Fibroblast of villous mesenchyme (primary cell): ENCODE measurements around the gene MRPL49. TPM values are rescaled to one million over a fixed set of nuclear protein-coding genes. Genes with fewer than 3 reads are reported as not detected.

Source experiments
- DNase-seq: peaks from one replicate; pipeline ENCODE4 v3.0.0-alpha.2; 2010; ENCODE audit warnings: low read depth
- H3K4me3 ChIP-seq: 2 replicates; pipeline ENCODE4 v1.5.1; 2011; ENCODE audit warnings: low read depth, mild to moderate bottlenecking, low read length
- CTCF ChIP-seq: IDR thresholded peaks from 2 replicates; pipeline ENCODE4 v1.5.1; 2012; ENCODE audit warnings: low read depth, mild to moderate bottlenecking, low read length; ENCODE audit not compliant: insufficient read depth
- total RNA-seq: library from RNA; depleted of rRNA; stranded (reverse); fragments of >200 nt; gene quantifications from 2 replicates; pipeline ENCODE4 v1.2.3, GENCODE V29; 2012

The MRPL49 gene
- total RNA-seq, 1 donor, result 54.4 TPM

- no peak for TF ChIP-seq CTCF
Observed at GRCh38 chr11:65089621-65090020, 32.5 kb upstream of the MRPL49 start.

GRCh38 chr11:65090628-65091027, 31.5 kb upstream of the MRPL49 start:
- no peak overlapping the region for H3K4me3 ChIP-seq
- no peak for DNase-seq
- TF ChIP-seq CTCF, result no peak

More at GRCh38 chr11:65089621-65090020, 32.5 kb upstream of the MRPL49 start:
- DNase-seq, result no peak
- no peak overlapping the region for H3K4me3 ChIP-seq

GRCh38 chr11:65095427-65095826, 26.7 kb upstream of the MRPL49 start:
- H3K4me3 ChIP-seq, result peak overlapping the region; percentile 79

GRCh38 chr11:65095974-65096806, 25.9 kb upstream of the MRPL49 start, which contains the start of gene VPS51:
TSS of gene VPS51 (plus strand) at chr11:65096214. CDS start at chr11:65096251, 37 bp downstream.
- H3K4me3 ChIP-seq, result peak within 1 kb of the TSS; percentile 79
- DNase-seq, result peak; percentile 92
- TF ChIP-seq CTCF, result no peak

More at GRCh38 chr11:65095427-65095826, 26.7 kb upstream of the MRPL49 start:
- TF ChIP-seq CTCF, result no peak
- DNase-seq, result no peak

GRCh38 chr11:65096926-65097325, 25.2 kb upstream of the MRPL49 start:
- no peak for DNase-seq
- TF ChIP-seq CTCF, result no peak
- peak overlapping the region; percentile 79 for H3K4me3 ChIP-seq

GRCh38 chr11:65100674-65101350, 21.3 kb upstream of the MRPL49 start:
- no peak for DNase-seq
- TF ChIP-seq CTCF, result peak; percentile 3
- no peak overlapping the region for H3K4me3 ChIP-seq
